ENCODE measurements around the gene INTS7. TPM values are rescaled to one million over a fixed set of nuclear protein-coding genes. Genes with fewer than 3 reads are reported as not detected.
"Not testable (repeated sequence)": the region's sequence is repeated elsewhere in the genome, so short reads cannot be mapped to it uniquely, and the experiment has no call there.

Gene INTS7
- polyA plus RNA-seq, 1 donor (not counting 4 experiments of a cell fraction or from before 2014, with no cell fraction given), result 27.2 TPM

- Histone ChIP-seq H3K9me3 (ENCODE audit: control insufficient read depth, low read depth, low read length) (no peaks in the 10 kb centered on the region), H3K4me2 (ENCODE audit: control insufficient read depth, extremely low read depth, insufficient read depth, low read depth, low read length) (no peak overlapping the region), H2AFZ (ENCODE audit: control insufficient read depth, low read length) (no peak overlapping the region), H3K9ac (ENCODE audit: control insufficient read depth, extremely low read depth, insufficient read depth, low read length) (no peak overlapping the region), H3K27me3 (ENCODE audit: control insufficient read depth, extremely low read depth, insufficient read depth, low read length) (no peaks in the 10 kb centered on the region), H3K9me1 (ENCODE audit: control insufficient read depth, extremely low read depth, insufficient read depth, low read length) (no peaks in the 10 kb centered on the region), H3K4me3 (ENCODE audit: control insufficient read depth in 2 of 3, extremely low read depth in 1 of 3, insufficient read depth in 2 of 3, low read depth in 1 of 3, low read length in 3 of 3) (no peak overlapping the region), H3K79me2 (ENCODE audit: control insufficient read depth, insufficient read depth, low read length) (no peaks in the 10 kb centered on the region), H4K20me1 (ENCODE audit: control insufficient read depth, extremely low read depth, insufficient read depth, low read length) (no peaks in the 10 kb centered on the region), H3K27ac (ENCODE audit: control insufficient read depth, insufficient read depth, low read length) (no peak overlapping the region), H3K4me1 (ENCODE audit: control insufficient read depth, extremely low read depth, insufficient read depth, low read length) (no peaks in the 10 kb centered on the region), H3K36me3 (ENCODE audit: control insufficient read depth in 2 of 2, extremely low read depth in 1 of 2, insufficient read depth in 2 of 2, low read length in 2 of 2) (peaks cover 2% of the 10 kb centered on the region in 2 experiments)
- no peak for TF ChIP-seq EZH2 (IDR thresholded peaks at IDR 0.05; ENCODE audit: low read length)
- TF ChIP-seq CTCF (optimal IDR thresholded peaks at IDR 0.05 in 1 of 3, IDR thresholded peaks at IDR 0.05 in 1 of 3, conservative IDR thresholded peaks at IDR 0.05 in 1 of 3; ENCODE audit: extremely low read depth in 1 of 3, insufficient read depth in 2 of 3, low read length in 3 of 3), result no peak
- DNase-seq (ENCODE audit: low read depth, low spot score) (no peak), FAIRE-seq (no peak)
- dilution Hi-C loops (cut with MboI; ENCODE audit: extremely low pct_ligation_motif_present, low sequenced_read_pairs), result no loop called here
Measured at GRCh38 chr1:212002536-212002935, 32.8 kb downstream of the INTS7 start.

- H3K4me1 ChIP-seq (ENCODE audit: control insufficient read depth, extremely low read depth, insufficient read depth, low read length); H3K9me1 ChIP-seq (ENCODE audit: control insufficient read depth, extremely low read depth, insufficient read depth, low read length); H3K4me2 ChIP-seq (ENCODE audit: control insufficient read depth, extremely low read depth, insufficient read depth, low read depth, low read length); H3K27ac ChIP-seq (ENCODE audit: control insufficient read depth, insufficient read depth, low read length); dilution Hi-C loops (cut with MboI; ENCODE audit: extremely low pct_ligation_motif_present, low sequenced_read_pairs); H3K4me3 ChIP-seq (ENCODE audit: control insufficient read depth in 2 of 3, extremely low read depth in 1 of 3, insufficient read depth in 2 of 3, low read depth in 1 of 3, low read length in 3 of 3); H3K9ac ChIP-seq (ENCODE audit: control insufficient read depth, extremely low read depth, insufficient read depth, low read length); H3K27me3 ChIP-seq (ENCODE audit: control insufficient read depth, extremely low read depth, insufficient read depth, low read length); H3K36me3 ChIP-seq (ENCODE audit: control insufficient read depth in 2 of 2, extremely low read depth in 1 of 2, insufficient read depth in 2 of 2, low read length in 2 of 2); DNase-seq (ENCODE audit: low read depth, low spot score); H4K20me1 ChIP-seq (ENCODE audit: control insufficient read depth, extremely low read depth, insufficient read depth, low read length); H2AFZ ChIP-seq (ENCODE audit: control insufficient read depth, low read length); H3K79me2 ChIP-seq (ENCODE audit: control insufficient read depth, insufficient read depth, low read length); H3K9me3 ChIP-seq (ENCODE audit: control insufficient read depth, low read depth, low read length); FAIRE-seq: not testable (repeated sequence)
Measured at GRCh38 chr1:211997426-211997825, 37.9 kb downstream of the INTS7 start.

- Histone ChIP-seq H4K20me1 (ENCODE audit: control insufficient read depth, extremely low read depth, insufficient read depth, low read length) (no peaks in the 10 kb centered on the region), H2AFZ (ENCODE audit: control insufficient read depth, low read length) (no peak overlapping the region), H3K79me2 (ENCODE audit: control insufficient read depth, insufficient read depth, low read length) (no peaks in the 10 kb centered on the region), H3K27ac (ENCODE audit: control insufficient read depth, insufficient read depth, low read length) (no peak overlapping the region), H3K4me1 (ENCODE audit: control insufficient read depth, extremely low read depth, insufficient read depth, low read length) (no peaks in the 10 kb centered on the region), H3K27me3 (ENCODE audit: control insufficient read depth, extremely low read depth, insufficient read depth, low read length) (no peaks in the 10 kb centered on the region), H3K4me2 (ENCODE audit: control insufficient read depth, extremely low read depth, insufficient read depth, low read depth, low read length) (no peak overlapping the region), H3K4me3 (ENCODE audit: control insufficient read depth in 2 of 3, extremely low read depth in 1 of 3, insufficient read depth in 2 of 3, low read depth in 1 of 3, low read length in 3 of 3) (no peak overlapping the region), H3K9me3 (ENCODE audit: control insufficient read depth, low read depth, low read length) (no peaks in the 10 kb centered on the region), H3K36me3 (ENCODE audit: control insufficient read depth in 2 of 2, extremely low read depth in 1 of 2, insufficient read depth in 2 of 2, low read length in 2 of 2) (no peaks in the 10 kb centered on the region), H3K9me1 (ENCODE audit: control insufficient read depth, extremely low read depth, insufficient read depth, low read length) (no peaks in the 10 kb centered on the region), H3K9ac (ENCODE audit: control insufficient read depth, extremely low read depth, insufficient read depth, low read length) (no peak overlapping the region)
- TF ChIP-seq EZH2 (IDR thresholded peaks at IDR 0.05; ENCODE audit: low read length) (no peak), CTCF (optimal IDR thresholded peaks at IDR 0.05 in 1 of 3, IDR thresholded peaks at IDR 0.05 in 1 of 3, conservative IDR thresholded peaks at IDR 0.05 in 1 of 3; ENCODE audit: extremely low read depth in 1 of 3, insufficient read depth in 2 of 3, low read length in 3 of 3) (no peak)
- dilution Hi-C loops (cut with MboI; ENCODE audit: extremely low pct_ligation_motif_present, low sequenced_read_pairs), result no loop called here
- DNase-seq (ENCODE audit: low read depth, low spot score) (no peak), FAIRE-seq (no peak)
Measured at GRCh38 chr1:211991695-211992094, 43.7 kb downstream of the INTS7 start.
